ENCODE measurements around the gene DELE1.

DELE1 gene

DNA sequence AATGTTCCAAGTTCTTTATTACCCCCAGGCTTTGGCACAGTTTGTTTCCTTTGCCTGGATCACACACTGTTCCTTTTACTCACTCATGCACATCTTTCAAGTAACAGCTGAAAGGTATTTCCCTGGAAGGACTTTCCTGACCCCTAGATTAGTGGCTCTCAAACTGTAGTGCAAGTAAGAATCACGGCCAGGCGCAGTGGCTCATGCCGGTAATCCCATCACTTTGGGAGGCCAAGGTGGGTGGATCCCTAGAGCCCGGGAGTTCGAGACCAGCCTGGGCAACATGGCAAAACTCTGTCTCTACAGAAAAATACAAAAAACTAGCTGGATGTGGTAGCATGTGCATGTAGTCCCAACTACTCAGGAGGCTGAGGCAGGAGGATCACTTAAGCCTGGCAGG is 19.1 kb upstream of the DELE1 start:
- Histone ChIP-seq H3K4ac (ENCODE audit: low read depth in 1 of 2, low read length in 2 of 2) (no peak overlapping the region), H3K9me3 (ENCODE audit: control insufficient read depth, low read length) (no peaks in the 10 kb centered on the region), H3K4me3 (ENCODE audit: insufficient read depth in 1 of 2, low read depth in 1 of 2, low read length in 2 of 2) (no peak overlapping the region), H3K36me3 (ENCODE audit: control insufficient read depth in 1 of 2, insufficient read depth in 2 of 2, low read depth in 1 of 2, low read length in 2 of 2) (no peaks in the 10 kb centered on the region), H2AFZ (ENCODE audit: low read depth, low read length) (no peak overlapping the region), H4K8ac (ENCODE audit: low read length) (no peak overlapping the region), H2BK15ac (ENCODE audit: low read depth, poor library complexity, severe bottlenecking) (peak overlapping the region; percentile 88), H3K79me1 (replicated peaks; ENCODE audit: low read length, poor library complexity, severe bottlenecking) (no peaks in the 10 kb centered on the region), H3K4me2 (ENCODE audit: low read length, poor library complexity, severe bottlenecking) (no peak overlapping the region), H2BK120ac (ENCODE audit: low read depth, low read length) (no peak overlapping the region), H3K27ac (ENCODE audit: low read length, poor library complexity, severe bottlenecking) (no peak overlapping the region), H2BK5ac (ENCODE audit: low read depth, low read length, poor library complexity, severe bottlenecking) (no peak overlapping the region), H3K14ac (ENCODE audit: low read length in 2 of 2) (no peak overlapping the region), H2AK5ac (ENCODE audit: low read length, severe bottlenecking) (no peak overlapping the region), H3K23ac (ENCODE audit: low read length in 2 of 2) (no peak overlapping the region), H3K18ac (ENCODE audit: low read depth in 1 of 2, low read length in 2 of 2) (no peak overlapping the region), H2BK12ac (ENCODE audit: low read length in 2 of 2) (no peak overlapping the region), H3K27me3 (ENCODE audit: control insufficient read depth in 1 of 2, insufficient read depth in 1 of 2, low read length in 2 of 2) (peaks cover 0 to 29% of the 10 kb centered on the region in 2 experiments), H3K9ac (ENCODE audit: low read length) (no peak overlapping the region), H3K4me1 (ENCODE audit: control insufficient read depth, insufficient read depth, low read depth, low read length) (no peaks in the 10 kb centered on the region), H4K91ac (ENCODE audit: low read length) (no peak overlapping the region)
- no peak for DNase-seq
- 95% methylated on average over 5 of the region's 5 CpGs for WGBS

DNA sequence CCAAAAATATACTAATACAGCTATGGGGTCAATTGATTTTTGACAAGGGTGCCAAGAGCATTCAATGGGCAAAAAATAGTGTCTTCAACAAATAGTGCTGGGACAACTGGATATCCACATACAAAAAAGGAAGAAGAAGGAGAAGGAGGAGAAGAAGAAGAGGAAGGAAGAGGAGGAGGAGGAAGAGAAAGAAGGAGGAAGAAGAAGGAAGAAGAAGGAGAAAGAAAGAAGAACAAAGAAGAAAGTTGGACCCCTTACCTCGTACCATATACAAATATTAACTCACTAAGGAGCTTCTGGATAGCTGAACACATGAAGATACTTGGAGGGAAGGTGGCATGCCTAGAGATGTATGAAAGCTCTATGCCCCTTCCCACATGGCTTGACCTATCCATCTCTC is 17.2 kb upstream of the DELE1 start:
- Histone ChIP-seq H4K91ac (ENCODE audit: low read length) (no peak overlapping the region), H3K79me1 (replicated peaks; ENCODE audit: low read length, poor library complexity, severe bottlenecking) (no peaks in the 10 kb centered on the region), H2BK15ac (ENCODE audit: low read depth, poor library complexity, severe bottlenecking) (no peak overlapping the region), H3K9ac (ENCODE audit: low read length) (no peak overlapping the region), H3K4ac (ENCODE audit: low read depth in 1 of 2, low read length in 2 of 2) (no peak overlapping the region), H3K4me2 (ENCODE audit: low read length, poor library complexity, severe bottlenecking) (no peak overlapping the region), H2AK5ac (ENCODE audit: low read length, severe bottlenecking) (no peak overlapping the region), H3K27me3 (ENCODE audit: control insufficient read depth in 1 of 2, insufficient read depth in 1 of 2, low read length in 2 of 2) (peaks cover 0 to 32% of the 10 kb centered on the region in 2 experiments), H2BK12ac (ENCODE audit: low read length in 2 of 2) (no peak overlapping the region), H3K4me3 (ENCODE audit: insufficient read depth in 1 of 2, low read depth in 1 of 2, low read length in 2 of 2) (no peak overlapping the region), H3K9me3 (ENCODE audit: control insufficient read depth, low read length) (no peaks in the 10 kb centered on the region), H2BK120ac (ENCODE audit: low read depth, low read length) (no peak overlapping the region), H2AFZ (ENCODE audit: low read depth, low read length) (no peak overlapping the region), H3K4me1 (ENCODE audit: control insufficient read depth, insufficient read depth, low read depth, low read length) (peaks cover 1% of the 10 kb centered on the region), H4K8ac (ENCODE audit: low read length) (no peak overlapping the region), H3K23ac (ENCODE audit: low read length in 2 of 2) (no peak overlapping the region), H3K18ac (ENCODE audit: low read depth in 1 of 2, low read length in 2 of 2) (no peak overlapping the region), H2BK5ac (ENCODE audit: low read depth, low read length, poor library complexity, severe bottlenecking) (no peak overlapping the region), H3K27ac (ENCODE audit: low read length, poor library complexity, severe bottlenecking) (no peak overlapping the region), H3K14ac (ENCODE audit: low read length in 2 of 2) (no peak overlapping the region), H3K36me3 (ENCODE audit: control insufficient read depth in 1 of 2, insufficient read depth in 2 of 2, low read depth in 1 of 2, low read length in 2 of 2) (no peaks in the 10 kb centered on the region)
- WGBS, result no CpG with 5 or more reads among the region's 1 CpG
- DNase-seq, result no peak

DNA sequence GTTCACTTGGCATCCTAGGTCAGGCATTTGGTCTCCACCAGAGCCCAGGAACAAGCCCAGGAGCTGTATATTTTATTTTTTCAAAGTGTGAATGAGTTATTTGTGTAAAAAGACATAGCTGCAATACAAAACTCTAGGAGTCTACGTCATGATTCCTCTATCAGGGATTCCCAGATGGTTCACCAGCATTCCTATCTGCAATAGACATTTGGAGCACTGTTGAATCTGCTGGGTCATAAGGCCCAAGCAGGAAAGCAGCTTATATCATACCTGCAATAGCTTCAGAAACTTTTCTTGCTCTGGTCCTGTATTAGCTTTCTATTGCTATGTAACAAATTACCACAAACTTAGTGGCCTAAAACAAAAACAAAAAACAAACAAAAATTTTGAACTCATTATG is 16.7 kb upstream of the DELE1 start:
- H3K18ac ChIP-seq (ENCODE audit: low read depth in 1 of 2, low read length in 2 of 2), result no peak overlapping the region
- H3K23ac ChIP-seq (ENCODE audit: low read length in 2 of 2), result no peak overlapping the region
- no peak overlapping the region for H4K8ac ChIP-seq (ENCODE audit: low read length)
- no peaks in the 10 kb centered on the region for H3K79me1 ChIP-seq (replicated peaks; ENCODE audit: low read length, poor library complexity, severe bottlenecking)
- H2BK15ac ChIP-seq (ENCODE audit: low read depth, poor library complexity, severe bottlenecking), result no peak overlapping the region
- H3K9ac ChIP-seq (ENCODE audit: low read length), result no peak overlapping the region
- H2AFZ ChIP-seq (ENCODE audit: low read depth, low read length), result no peak overlapping the region
- H3K4me1 ChIP-seq (ENCODE audit: control insufficient read depth, insufficient read depth, low read depth, low read length), result peaks cover 1% of the 10 kb centered on the region
- no peak overlapping the region for H3K4me3 ChIP-seq (ENCODE audit: insufficient read depth in 1 of 2, low read depth in 1 of 2, low read length in 2 of 2)
- no peaks in the 10 kb centered on the region for H3K9me3 ChIP-seq (ENCODE audit: control insufficient read depth, low read length)
- H3K27me3 ChIP-seq (ENCODE audit: control insufficient read depth in 1 of 2, insufficient read depth in 1 of 2, low read length in 2 of 2), result peaks cover 0 to 27% of the 10 kb centered on the region in 2 experiments
- no peak overlapping the region for H2BK5ac ChIP-seq (ENCODE audit: low read depth, low read length, poor library complexity, severe bottlenecking)
- WGBS, result 0% methylated on average over 1 of the region's 1 CpG
- no peak overlapping the region for H4K91ac ChIP-seq (ENCODE audit: low read length)
- H2BK120ac ChIP-seq (ENCODE audit: low read depth, low read length), result no peak overlapping the region
- H3K4me2 ChIP-seq (ENCODE audit: low read length, poor library complexity, severe bottlenecking), result no peak overlapping the region
- no peak overlapping the region for H2AK5ac ChIP-seq (ENCODE audit: low read length, severe bottlenecking)
- no peak overlapping the region for H3K14ac ChIP-seq (ENCODE audit: low read length in 2 of 2)
- H2BK12ac ChIP-seq (ENCODE audit: low read length in 2 of 2), result no peak overlapping the region
- no peaks in the 10 kb centered on the region for H3K36me3 ChIP-seq (ENCODE audit: control insufficient read depth in 1 of 2, insufficient read depth in 2 of 2, low read depth in 1 of 2, low read length in 2 of 2)
- no peak overlapping the region for H3K27ac ChIP-seq (ENCODE audit: low read length, poor library complexity, severe bottlenecking)
- H3K4ac ChIP-seq (ENCODE audit: low read depth in 1 of 2, low read length in 2 of 2), result no peak overlapping the region
- DNase-seq, result no peak

DNA sequence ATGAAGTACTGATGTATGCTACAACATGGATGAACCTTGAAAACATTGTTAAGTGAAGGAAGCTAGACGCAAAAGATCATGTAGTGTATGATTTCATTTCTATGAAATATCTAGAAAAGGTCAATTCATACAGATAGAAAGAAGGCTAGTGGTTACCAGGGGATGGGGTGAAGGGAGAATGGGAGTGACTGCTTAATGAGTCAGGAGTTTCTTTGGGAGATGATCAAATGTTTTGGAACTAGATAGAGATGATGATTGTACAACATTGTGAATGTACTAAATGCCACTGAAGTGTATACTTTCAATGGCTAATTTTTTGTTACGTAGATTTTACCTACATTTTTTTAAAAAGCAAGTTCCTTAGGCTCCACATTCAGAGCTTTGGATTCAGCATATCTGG is 14.9 kb upstream of the DELE1 start:
- WGBS, result 93% methylated on average over 2 of the region's 2 CpGs

More for the DNA sequence above, 14.9 kb upstream of the DELE1 start:
- Histone ChIP-seq H3K14ac (ENCODE audit: low read length in 2 of 2) (no peak overlapping the region), H2AFZ (ENCODE audit: low read depth, low read length) (no peak overlapping the region), H3K9ac (ENCODE audit: low read length) (no peak overlapping the region), H3K27ac (ENCODE audit: low read length, poor library complexity, severe bottlenecking) (no peak overlapping the region), H3K9me3 (ENCODE audit: control insufficient read depth, low read length) (no peaks in the 10 kb centered on the region), H3K4me3 (ENCODE audit: insufficient read depth in 1 of 2, low read depth in 1 of 2, low read length in 2 of 2) (no peak overlapping the region), H2BK5ac (ENCODE audit: low read depth, low read length, poor library complexity, severe bottlenecking) (no peak overlapping the region), H3K4me1 (ENCODE audit: control insufficient read depth, insufficient read depth, low read depth, low read length) (peaks cover 3% of the 10 kb centered on the region), H3K18ac (ENCODE audit: low read depth in 1 of 2, low read length in 2 of 2) (no peak overlapping the region), H3K4ac (ENCODE audit: low read depth in 1 of 2, low read length in 2 of 2) (no peak overlapping the region), H4K8ac (ENCODE audit: low read length) (no peak overlapping the region), H2BK12ac (ENCODE audit: low read length in 2 of 2) (no peak overlapping the region), H4K91ac (ENCODE audit: low read length) (no peak overlapping the region), H3K79me1 (replicated peaks; ENCODE audit: low read length, poor library complexity, severe bottlenecking) (no peaks in the 10 kb centered on the region), H3K4me2 (ENCODE audit: low read length, poor library complexity, severe bottlenecking) (no peak overlapping the region), H2BK120ac (ENCODE audit: low read depth, low read length) (no peak overlapping the region), H3K23ac (ENCODE audit: low read length in 2 of 2) (no peak overlapping the region), H2BK15ac (ENCODE audit: low read depth, poor library complexity, severe bottlenecking) (no peak overlapping the region), H2AK5ac (ENCODE audit: low read length, severe bottlenecking) (no peak overlapping the region), H3K36me3 (ENCODE audit: control insufficient read depth in 1 of 2, insufficient read depth in 2 of 2, low read depth in 1 of 2, low read length in 2 of 2) (no peaks in the 10 kb centered on the region), H3K27me3 (ENCODE audit: control insufficient read depth in 1 of 2, insufficient read depth in 1 of 2, low read length in 2 of 2) (peaks cover 0 to 26% of the 10 kb centered on the region in 2 experiments)
- no peak for DNase-seq
